Measurements from ENCODE around the gene SNTG2.

DNA sequence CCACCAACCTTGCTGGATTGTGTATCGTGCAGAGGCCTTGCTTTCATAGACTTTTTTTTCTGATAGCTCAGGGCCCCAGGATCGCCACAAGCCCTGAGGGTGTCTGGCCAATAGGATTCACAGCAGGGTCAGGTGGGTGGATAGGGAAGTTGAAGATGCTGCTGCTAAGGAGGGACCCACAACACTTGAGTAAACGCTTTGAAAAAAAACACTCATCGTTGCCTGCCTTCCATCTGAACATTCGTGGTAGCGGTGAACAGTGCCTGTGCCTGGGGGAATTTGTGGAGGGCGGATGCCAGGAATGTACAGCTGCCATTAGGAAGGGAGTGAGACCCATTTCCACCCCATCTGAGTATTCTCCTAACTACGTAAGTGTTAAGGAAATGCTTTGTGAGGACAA, 358.0 kb downstream of the SNTG2 start:
- TF ChIP-seq CTCF (IDR thresholded peaks at IDR 0.05) (no peak), POLR2A (IDR thresholded peaks at IDR 0.05) (no peak)

Data from esophagus squamous epithelium (tissue), 4 donors.